Vagina (tissue), 2 donors: ENCODE measurements around the gene NPIPA5.

Experiments
- POLR2A ChIP-seq, 2 donors: fragments of 450-650 bp; IDR thresholded peaks; one replicate each; pipeline ENCODE4 v1.6.1; 2017; ENCODE audit warnings: antibody characterized with exemption in 2 of 2, mild to moderate bottlenecking in 2 of 2, moderate library complexity in 2 of 2
- TF ChIP-seq, protein P1 (sequence below), 3 experiments: fragments of 450-650 bp in 2 of 3; fragments of 200-600 bp in 1 of 3; sonication (generic) in 1 of 3; IDR thresholded peaks; one replicate each; pipeline ENCODE4 v1.5.1; 2017 to 2019; ENCODE audit warnings: antibody characterized with exemption in 3 of 3, mild to moderate bottlenecking in 2 of 3, moderate library complexity in 2 of 3

DNA sequence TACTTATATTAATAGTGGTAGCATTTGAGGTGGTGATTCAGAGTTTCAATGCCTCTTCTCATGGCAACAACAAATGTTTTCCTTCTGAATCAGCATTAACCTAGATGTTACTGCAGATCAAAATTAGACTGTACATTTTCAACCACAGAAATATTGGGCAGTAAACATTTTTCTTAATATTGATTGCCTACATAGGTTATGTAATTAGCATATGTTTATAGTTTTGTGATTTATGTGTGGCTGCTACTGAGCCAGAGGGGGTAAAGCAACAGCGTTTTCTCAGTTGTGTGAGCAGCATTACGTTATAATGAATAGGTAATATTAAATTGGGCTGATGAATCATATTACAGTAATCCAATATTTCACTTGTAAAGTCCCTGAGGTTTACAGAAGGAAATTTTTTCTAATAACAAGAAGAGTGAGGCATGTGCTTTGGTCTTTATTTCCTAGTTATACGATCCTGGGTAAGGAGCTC is 37.5 kb upstream of the NPIPA5 start:
- TF ChIP-seq, protein P1, sequence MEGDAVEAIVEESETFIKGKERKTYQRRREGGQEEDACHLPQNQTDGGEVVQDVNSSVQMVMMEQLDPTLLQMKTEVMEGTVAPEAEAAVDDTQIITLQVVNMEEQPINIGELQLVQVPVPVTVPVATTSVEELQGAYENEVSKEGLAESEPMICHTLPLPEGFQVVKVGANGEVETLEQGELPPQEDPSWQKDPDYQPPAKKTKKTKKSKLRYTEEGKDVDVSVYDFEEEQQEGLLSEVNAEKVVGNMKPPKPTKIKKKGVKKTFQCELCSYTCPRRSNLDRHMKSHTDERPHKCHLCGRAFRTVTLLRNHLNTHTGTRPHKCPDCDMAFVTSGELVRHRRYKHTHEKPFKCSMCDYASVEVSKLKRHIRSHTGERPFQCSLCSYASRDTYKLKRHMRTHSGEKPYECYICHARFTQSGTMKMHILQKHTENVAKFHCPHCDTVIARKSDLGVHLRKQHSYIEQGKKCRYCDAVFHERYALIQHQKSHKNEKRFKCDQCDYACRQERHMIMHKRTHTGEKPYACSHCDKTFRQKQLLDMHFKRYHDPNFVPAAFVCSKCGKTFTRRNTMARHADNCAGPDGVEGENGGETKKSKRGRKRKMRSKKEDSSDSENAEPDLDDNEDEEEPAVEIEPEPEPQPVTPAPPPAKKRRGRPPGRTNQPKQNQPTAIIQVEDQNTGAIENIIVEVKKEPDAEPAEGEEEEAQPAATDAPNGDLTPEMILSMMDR (IDR thresholded peaks at IDR 0.05), result no peak
- no peak for TF ChIP-seq POLR2A (IDR thresholded peaks at IDR 0.05)
